Measurements from ENCODE around the gene SMC6. TPM values are rescaled to one million over a fixed set of nuclear protein-coding genes. Genes with fewer than 3 reads are reported as not detected.

SMC6 gene
- total RNA-seq, 2 donors from 2014 or later, result 10.4 to 13.4 TPM

DNA sequence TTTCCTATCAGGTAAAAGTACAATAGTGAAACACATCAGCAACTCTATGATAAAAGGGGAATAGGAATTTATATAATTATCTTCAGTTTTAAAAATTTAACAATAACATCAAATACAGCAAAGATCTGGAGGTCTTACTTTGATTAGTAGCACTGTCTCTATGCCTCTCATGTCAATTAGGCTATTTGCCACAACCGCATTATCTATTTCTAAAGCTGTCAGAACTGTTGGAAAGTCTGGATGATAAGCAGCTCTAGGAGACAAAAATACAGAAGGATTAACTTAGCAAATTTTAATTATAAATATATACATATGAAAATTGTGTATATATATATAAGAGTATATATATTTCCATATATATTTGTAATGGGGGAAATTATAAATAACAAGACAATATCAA is 45.1 kb downstream of the SMC6 start:
- Histone ChIP-seq H3K4me3 (no peak overlapping the region), H3K4me1 (ENCODE audit: control insufficient read depth in 1 of 2, low read depth in 2 of 2) (no peaks in the 10 kb centered on the region), H3K36me3 (peaks cover 22% of the 10 kb centered on the region), H3K27me3 (replicated peaks; ENCODE audit: insufficient read depth) (no peaks in the 10 kb centered on the region), H3K9me3 (no peaks in the 10 kb centered on the region), H3K27ac (no peak overlapping the region)
- no peak for ATAC-seq (ENCODE audit: insufficient number of reproducible peaks, low FRiP score, low read depth)
- no peak for DNase-seq (ENCODE audit: low spot score)
- TF ChIP-seq, protein P1, sequence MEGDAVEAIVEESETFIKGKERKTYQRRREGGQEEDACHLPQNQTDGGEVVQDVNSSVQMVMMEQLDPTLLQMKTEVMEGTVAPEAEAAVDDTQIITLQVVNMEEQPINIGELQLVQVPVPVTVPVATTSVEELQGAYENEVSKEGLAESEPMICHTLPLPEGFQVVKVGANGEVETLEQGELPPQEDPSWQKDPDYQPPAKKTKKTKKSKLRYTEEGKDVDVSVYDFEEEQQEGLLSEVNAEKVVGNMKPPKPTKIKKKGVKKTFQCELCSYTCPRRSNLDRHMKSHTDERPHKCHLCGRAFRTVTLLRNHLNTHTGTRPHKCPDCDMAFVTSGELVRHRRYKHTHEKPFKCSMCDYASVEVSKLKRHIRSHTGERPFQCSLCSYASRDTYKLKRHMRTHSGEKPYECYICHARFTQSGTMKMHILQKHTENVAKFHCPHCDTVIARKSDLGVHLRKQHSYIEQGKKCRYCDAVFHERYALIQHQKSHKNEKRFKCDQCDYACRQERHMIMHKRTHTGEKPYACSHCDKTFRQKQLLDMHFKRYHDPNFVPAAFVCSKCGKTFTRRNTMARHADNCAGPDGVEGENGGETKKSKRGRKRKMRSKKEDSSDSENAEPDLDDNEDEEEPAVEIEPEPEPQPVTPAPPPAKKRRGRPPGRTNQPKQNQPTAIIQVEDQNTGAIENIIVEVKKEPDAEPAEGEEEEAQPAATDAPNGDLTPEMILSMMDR (IDR thresholded peaks at IDR 0.05), result no peak

DNA sequence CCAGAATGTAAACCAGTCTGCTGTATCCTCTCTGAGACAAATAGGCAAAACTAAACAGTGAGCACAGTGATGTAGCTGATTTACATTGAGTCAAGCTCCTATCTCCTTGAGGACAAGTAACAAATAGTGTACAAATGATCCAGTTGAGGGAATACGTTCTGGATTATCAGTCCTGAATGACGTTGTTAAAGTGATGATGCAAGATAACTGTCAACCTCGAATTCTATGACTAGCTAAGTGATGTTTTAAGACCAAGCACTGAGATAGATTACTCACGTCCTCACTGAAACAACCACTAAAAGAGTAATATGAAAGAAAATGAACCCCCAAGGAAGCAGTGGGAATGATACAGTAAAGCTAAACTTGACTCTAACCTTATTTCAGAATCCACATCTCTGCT is 46.8 kb downstream of the SMC6 start:
- Histone ChIP-seq H3K9me3 (no peaks in the 10 kb centered on the region), H3K27ac (no peak overlapping the region), H3K36me3 (peaks cover 11% of the 10 kb centered on the region), H3K27me3 (replicated peaks; ENCODE audit: insufficient read depth) (no peaks in the 10 kb centered on the region), H3K4me1 (ENCODE audit: control insufficient read depth in 1 of 2, low read depth in 2 of 2) (no peaks in the 10 kb centered on the region), H3K4me3 (no peak overlapping the region)
- TF ChIP-seq, protein P1 (IDR thresholded peaks at IDR 0.05), result no peak
- ATAC-seq (ENCODE audit: insufficient number of reproducible peaks, low FRiP score, low read depth), result no peak
- DNase-seq (ENCODE audit: low spot score), result no peak

DNA sequence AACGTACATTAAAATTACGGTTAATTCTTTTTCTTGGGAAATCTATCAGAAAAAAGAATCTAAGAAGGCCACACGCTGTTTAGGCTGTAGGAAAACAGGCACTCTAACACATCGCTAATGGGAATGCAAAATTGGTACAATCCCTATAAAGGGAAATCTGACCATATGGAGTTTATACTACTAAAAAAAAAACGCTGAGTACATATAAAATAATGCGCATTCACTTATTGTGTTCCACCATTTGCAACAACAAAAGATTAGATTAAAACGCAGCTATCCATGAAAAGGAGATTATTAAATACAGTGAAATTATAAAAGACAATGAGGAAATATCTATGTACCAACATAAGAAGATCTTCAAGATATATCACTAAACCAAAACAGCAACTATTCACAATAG is 62.8 kb downstream of the SMC6 start:
- H3K36me3 ChIP-seq, result peaks cover 16% of the 10 kb centered on the region
- H3K27me3 ChIP-seq (replicated peaks; ENCODE audit: insufficient read depth), result no peaks in the 10 kb centered on the region
- H3K9me3 ChIP-seq, result no peaks in the 10 kb centered on the region

DNA sequence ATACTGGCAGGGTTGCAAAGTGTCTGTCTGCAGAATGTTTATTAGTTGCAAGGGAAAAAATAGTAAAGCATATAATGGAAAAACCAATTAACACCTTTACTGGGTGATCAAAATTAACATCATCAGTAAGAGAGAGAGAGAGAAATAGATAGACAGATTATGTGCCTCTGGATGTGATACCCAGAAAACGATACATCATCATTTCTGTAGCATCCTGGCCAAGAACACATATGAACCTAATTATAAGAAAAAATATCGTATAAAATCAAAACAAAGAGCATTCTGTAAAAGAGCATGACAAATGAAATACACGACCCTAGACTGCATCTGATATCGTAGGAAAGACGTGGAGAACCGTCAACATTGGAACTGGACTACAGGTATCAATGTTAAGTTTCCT is 64.6 kb downstream of the SMC6 start:
- no peak overlapping the region for H3K27ac ChIP-seq
- no peaks in the 10 kb centered on the region for H3K9me3 ChIP-seq
- DNase-seq (ENCODE audit: low spot score) (no peak), ATAC-seq (ENCODE audit: insufficient number of reproducible peaks, low FRiP score, low read depth) (no peak)
- no peaks in the 10 kb centered on the region for H3K27me3 ChIP-seq (replicated peaks; ENCODE audit: insufficient read depth)
- peaks cover 14% of the 10 kb centered on the region for H3K36me3 ChIP-seq
- no peak overlapping the region for H3K4me3 ChIP-seq
- no peaks in the 10 kb centered on the region for H3K4me1 ChIP-seq (ENCODE audit: control insufficient read depth in 1 of 2, low read depth in 2 of 2)
- TF ChIP-seq, protein P1 (IDR thresholded peaks at IDR 0.05), result no peak

More for the DNA sequence above, 62.8 kb downstream of the SMC6 start:
- Histone ChIP-seq H3K4me1 (ENCODE audit: control insufficient read depth in 1 of 2, low read depth in 2 of 2) (no peaks in the 10 kb centered on the region), H3K27ac (no peak overlapping the region), H3K4me3 (no peak overlapping the region)
- TF ChIP-seq, protein P1 (IDR thresholded peaks at IDR 0.05), result no peak
- DNase-seq (ENCODE audit: low spot score) (no peak), ATAC-seq (ENCODE audit: insufficient number of reproducible peaks, low FRiP score, low read depth) (no peak)

DNA sequence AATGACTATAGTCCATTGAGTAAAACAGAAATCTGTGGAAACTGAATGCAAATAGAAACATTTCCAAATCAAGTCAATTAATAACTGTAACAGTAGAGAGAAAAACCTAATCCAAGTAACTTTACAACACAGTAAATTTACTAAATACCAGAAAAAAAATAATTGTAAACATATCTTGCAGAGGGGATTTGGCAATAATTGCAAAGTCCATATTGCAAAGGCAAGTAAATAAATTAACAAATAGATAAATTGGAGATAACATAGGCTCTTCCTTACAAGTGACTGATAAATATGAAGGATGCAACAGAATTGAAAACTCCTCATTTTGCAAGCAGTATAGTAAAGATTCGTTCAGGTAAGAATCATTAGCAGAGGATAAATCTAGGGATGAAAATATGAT is 65.0 kb downstream of the SMC6 start:
- H3K36me3 ChIP-seq, result peaks cover 14% of the 10 kb centered on the region
- no peak overlapping the region for H3K4me3 ChIP-seq
- no peak for DNase-seq (ENCODE audit: low spot score)
- H3K4me1 ChIP-seq (ENCODE audit: control insufficient read depth in 1 of 2, low read depth in 2 of 2), result no peaks in the 10 kb centered on the region
- H3K27me3 ChIP-seq (replicated peaks; ENCODE audit: insufficient read depth), result no peaks in the 10 kb centered on the region
- TF ChIP-seq, protein P1 (IDR thresholded peaks at IDR 0.05), result no peak
- no peak overlapping the region for H3K27ac ChIP-seq
- H3K9me3 ChIP-seq, result no peaks in the 10 kb centered on the region
- ATAC-seq (ENCODE audit: insufficient number of reproducible peaks, low FRiP score, low read depth), result no peak
